HG03432 (cell line): ENCODE data around the gene CBL.
"Not testable (repeated sequence)": the region's sequence is repeated elsewhere in the genome, so short reads cannot be mapped to it uniquely, and the experiment has no call there.

Experiments
- ATAC-seq: cut with Tn5 transposase; IDR thresholded peaks from one replicate; pipeline ENCODE4 v1.9.1; 2021; ENCODE audit warnings: mild to moderate bottlenecking, moderate library complexity; ENCODE audit not compliant: unreplicated experiment

Gene CBL

DNA sequence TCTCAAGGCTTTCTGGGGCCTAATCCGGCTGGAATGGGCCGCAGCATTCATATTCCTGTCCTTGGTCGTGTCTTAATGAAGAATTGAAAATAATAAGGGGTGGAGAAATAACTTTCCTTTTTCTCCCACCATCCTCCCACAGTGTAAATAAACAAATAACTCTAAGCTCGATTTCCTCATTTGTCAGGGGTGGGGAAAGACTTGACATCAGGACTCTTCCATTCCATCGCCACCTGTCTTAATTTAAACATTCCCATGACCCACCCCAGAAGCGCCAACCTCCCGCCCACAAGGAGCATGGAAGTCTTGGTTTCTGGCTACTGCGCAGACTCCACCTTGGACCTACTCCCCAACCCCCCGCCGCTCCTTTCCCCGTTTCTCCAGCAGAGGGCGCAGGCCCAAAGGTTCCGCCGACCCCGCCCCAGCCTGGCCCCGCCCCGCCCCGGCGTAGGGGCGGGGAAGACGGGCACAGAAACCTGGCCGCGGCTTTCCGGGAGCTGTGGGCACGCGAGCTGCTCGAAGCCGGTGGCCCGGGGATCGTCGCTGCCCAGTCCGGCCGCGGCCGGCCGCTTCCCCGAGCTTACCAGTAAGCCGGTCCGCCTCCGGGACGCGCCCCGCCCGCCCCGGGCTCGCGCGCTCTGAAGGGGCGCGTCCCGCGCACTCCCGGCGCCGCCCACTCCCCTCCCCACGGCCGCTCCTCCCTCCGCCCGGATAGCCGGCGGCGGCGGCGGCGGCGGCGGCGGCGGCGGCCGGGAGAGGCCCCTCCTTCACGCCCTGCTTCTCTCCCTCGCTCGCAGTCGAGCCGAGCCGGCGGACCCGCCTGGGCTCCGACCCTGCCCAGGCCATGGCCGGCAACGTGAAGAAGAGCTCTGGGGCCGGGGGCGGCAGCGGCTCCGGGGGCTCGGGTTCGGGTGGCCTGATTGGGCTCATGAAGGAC is at the start of gene CBL:
CBL (plus strand) TSS at position 766 of the 937 bp plus-strand sequence; CDS start at position 845, 79 bp downstream.
- peak; percentile 86 for ATAC-seq

DNA sequence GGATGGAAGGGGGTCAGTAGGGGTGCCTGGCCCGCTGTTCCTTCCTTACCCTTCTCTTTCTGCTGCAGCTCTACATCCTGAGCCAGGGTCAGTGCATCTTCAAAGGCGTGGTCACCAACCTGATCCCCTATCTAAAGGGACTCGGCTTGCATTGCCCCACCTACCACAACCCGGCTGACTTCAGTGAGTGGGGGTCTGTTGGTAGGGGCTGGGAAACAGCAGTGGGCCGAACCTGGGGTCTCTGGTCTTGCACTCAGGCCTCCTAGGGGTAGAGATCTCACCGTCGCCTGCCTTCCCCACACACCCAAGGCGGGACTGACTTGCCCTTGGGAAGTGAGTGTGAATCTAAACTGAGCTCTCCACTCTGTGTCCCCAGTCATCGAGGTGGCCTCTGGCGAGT is 49.6 kb upstream of the CBL start:
- no peak for ATAC-seq

DNA sequence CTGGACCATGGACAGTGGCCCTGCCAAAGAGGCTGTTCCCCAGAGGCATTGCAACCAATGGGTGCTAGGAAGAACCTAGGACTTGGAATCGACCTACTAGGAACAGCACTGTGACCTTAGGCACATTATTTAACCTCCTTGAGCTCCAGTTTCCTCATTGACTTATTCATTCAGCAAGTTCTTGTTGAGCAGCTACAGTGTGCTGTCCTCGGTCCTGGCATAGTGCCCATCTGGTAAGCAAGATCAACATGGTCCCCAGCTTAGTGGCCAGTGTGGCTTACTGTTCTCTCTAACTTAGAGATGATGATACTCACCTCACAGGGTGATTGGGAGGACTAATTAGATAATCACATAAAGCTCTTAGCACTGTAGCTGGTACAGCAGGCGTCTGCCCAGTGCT is 49.1 kb upstream of the CBL start:
- no peak for ATAC-seq

DNA sequence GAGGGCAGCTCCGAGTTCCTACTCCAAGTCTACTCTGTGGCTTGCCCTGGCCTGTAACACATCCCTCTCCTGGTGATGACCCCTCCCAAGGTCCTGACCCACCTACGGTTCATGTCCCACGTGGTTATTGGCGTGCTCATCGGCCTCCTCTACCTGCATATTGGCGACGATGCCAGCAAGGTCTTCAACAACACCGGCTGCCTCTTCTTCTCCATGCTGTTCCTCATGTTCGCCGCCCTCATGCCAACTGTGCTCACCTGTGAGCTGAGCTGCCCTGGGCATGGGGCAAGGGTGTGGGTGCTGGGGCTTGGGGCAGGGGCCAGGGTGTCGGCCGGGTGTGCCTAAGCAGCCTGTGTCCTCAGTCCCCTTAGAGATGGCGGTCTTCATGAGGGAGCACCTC is 47.7 kb upstream of the CBL start:
- ATAC-seq, result no peak

DNA sequence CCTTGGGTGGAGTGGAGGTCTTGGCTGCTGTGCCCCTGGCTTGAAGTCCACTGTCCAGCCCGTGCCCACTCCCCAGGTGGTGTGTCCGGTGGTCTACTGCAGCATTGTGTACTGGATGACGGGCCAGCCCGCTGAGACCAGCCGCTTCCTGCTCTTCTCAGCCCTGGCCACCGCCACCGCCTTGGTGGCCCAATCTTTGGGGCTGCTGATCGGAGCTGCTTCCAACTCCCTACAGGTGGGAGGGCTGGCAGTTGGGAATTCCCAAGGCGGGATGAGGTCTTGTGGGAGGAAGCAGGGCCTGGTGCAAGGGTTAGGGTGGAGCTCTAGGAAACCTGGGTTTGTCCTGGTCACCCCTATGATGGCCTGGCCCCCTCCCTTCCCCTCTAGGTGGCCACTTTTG is 46.0 kb upstream of the CBL start:
- no peak for ATAC-seq

DNA sequence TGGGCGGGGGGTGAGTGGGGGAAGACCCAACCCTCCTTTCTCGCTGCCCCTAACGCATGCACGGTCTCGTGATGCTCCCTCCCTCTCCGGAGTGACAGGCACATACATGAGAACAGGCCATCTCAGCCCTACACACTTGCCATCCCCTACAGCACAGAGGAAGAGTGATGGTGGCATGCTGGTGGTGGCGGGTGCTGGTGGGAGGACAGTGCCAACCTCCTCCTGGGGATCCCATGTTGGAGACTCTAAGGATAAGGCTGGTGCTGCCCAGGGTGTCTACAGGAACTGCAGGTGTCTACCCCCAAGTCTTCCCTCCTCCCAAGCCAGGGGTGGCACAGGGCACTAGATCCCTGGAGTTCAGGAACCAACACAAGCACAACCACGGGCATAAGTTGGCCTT is 44.3 kb upstream of the CBL start:
- no peak for ATAC-seq

DNA sequence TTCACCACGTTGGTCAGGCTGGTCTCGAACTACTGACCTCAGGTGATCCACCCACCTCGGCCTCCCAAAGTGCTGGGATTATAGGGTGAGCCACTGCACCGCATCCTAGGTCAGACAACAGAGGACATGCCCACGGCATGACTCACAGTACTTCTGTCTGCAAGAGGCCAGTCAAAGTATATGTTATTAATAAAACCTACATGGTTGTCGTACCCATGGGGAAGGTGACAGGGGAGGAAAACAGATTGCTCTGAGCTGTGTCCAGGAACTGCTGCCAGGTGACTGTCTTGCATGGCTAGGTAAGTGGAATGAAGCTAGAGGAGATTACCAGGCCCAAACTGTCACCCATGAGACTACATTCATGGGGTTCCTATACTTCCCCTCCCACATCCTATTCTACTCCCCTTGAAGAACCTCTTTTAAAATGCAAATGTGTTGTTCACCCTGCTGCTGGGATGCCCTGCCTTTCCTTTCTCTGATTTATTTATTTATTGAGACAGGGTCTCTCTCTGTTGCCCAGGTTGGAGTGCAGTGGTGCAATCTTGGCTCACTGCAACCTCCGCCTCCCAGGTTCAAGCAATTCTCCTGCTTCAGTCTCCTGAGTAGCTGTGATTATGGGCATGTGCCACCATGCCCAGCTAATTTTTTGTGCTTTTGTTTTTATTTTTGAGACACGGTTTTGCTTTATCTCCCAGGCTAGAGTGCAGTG is 39.6 kb upstream of the CBL start:
- ATAC-seq, result no peak

DNA sequence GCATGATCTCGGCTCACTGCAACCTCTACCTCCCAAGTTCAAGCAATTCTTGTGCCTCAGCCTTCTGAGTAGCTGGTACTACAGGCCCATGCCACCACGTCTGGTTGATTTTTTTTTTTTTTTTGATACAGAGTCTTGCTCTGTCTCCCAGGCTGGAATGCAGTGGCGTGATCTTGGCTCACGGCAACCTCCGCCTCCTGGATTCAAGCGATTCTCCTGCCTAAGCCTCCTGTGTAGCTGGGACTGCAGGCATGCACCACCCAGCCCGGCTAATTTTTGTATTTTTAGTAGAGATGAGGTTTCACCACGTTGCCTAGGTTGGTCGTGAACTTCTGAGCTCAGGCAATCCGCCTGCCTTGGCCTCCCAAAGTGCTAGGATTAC is 39.1 kb upstream of the CBL start:
- not testable (repeated sequence) for ATAC-seq

DNA sequence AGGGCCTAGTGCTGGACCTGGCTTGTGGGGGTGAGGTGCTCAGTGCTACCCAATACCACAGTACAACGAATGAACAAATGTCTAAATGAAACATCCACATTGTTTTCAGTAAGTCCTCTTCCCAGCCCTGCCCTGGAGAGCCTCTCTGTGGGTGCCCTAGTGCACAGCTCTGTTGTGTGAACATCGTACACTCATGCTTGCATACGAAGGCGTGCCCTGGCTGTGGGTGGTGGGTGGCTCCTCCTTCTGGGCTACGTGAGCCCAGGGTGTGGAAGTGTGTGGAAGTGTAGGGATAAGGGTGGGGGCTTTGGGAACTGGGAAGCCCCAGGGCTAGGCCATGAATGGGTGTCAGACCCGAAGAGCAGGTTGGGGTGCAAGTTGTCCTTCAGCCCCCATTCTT is 38.2 kb upstream of the CBL start:
- no peak for ATAC-seq

DNA sequence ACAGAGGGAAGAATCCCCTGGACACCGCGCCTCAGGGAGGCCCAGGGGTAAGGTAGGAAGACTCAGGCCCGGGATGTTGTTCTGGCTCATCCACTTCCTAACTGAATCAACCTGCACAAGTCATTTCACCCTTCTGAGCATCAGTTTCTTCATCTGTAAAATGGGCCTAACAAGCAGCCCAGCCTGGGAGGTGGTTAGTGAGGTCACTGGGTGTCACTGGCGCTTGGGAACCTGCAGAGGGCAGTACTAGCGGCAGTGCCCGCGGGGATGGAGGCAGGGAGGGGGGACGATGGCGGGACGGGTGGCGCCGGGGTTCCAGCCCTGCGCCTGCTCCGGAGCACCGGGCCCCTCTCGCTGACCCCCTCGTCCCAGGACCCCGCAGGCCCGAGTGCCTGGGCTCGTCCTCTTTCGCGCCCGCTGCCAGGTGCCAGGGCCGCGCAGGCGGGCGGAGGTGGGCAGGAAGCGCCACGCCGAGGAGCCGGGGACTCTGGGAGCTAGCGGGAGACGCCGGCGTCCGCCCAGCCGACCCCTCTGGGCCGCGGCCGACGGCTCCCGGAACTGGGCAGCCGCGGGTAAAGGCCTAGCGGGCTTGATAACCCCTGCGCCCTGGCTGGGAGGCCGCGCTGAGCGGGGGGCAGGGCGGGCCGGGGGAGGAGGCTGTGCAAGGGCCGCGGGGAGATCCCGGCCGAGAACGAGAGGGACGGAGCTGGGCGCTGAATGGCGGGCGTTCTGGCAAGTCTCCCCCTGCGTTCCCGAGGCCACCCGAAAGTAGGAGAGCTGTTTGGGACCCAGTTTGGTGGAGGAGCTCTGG is 37.5 kb upstream of the CBL start, which contains the start of gene NLRX1:
NLRX1 (plus strand) TSS at position 255 of the 811 bp plus-strand sequence. CDS start 2,679 bp downstream, outside the sequence.
- ATAC-seq, result peak; percentile 94

DNA sequence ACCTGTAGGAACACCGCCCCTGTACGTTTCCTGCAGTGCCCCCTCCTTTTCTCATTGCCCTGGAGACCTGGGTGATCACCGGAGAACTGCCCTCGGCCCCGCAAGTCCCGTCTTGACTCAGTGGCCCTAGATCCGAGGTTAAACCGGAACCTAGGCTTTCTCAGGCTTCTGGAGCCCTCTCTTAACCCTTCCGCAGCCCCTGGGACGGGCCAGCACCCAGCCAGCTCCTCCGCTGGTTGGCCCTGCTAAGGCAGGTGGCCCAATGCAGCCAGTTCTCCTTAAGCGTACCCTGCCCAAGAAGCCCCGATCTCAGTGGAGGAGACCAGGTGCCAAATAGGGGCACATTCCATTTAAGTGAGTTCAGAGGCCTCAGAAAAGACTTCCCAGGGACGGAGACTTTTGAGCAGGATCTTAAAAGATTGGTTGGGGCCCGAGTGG is 36.8 kb upstream of the CBL start:
- peak; percentile 16 for ATAC-seq

DNA sequence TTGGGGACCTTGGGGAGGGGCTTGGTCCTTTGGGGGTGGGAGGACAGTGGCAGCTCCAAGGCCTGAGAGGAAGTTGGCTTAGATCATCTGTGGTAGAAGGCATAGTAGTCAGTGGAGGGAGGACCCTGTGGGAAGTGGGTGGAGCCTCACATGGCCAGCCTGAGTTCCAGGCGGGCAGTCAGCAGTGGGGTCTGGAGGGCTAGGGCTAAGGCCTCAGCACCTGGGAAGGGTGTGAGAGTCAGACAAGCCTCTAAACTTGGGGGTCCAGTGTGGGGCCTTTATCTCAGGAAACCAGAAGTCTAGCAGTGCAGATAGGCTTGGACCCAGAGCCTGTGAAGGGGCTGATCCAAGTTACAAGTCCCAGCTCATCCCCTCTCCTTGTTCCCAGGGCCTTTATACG is 33.6 kb upstream of the CBL start:
- ATAC-seq, result no peak

DNA sequence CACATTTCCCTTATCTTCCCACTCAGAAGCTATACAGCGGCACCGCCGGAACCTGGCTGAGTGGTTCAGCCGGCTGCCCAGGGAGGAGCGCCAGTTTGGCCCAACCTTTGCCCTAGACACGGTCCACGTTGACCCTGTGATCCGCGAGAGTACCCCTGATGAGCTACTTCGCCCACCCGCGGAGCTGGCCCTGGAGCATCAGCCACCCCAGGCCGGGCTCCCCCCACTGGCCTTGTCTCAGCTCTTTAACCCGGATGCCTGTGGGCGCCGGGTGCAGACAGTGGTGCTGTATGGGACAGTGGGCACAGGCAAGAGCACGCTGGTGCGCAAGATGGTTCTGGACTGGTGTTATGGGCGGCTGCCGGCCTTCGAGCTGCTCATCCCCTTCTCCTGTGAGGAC is 32.7 kb upstream of the CBL start:
- no peak for ATAC-seq

DNA sequence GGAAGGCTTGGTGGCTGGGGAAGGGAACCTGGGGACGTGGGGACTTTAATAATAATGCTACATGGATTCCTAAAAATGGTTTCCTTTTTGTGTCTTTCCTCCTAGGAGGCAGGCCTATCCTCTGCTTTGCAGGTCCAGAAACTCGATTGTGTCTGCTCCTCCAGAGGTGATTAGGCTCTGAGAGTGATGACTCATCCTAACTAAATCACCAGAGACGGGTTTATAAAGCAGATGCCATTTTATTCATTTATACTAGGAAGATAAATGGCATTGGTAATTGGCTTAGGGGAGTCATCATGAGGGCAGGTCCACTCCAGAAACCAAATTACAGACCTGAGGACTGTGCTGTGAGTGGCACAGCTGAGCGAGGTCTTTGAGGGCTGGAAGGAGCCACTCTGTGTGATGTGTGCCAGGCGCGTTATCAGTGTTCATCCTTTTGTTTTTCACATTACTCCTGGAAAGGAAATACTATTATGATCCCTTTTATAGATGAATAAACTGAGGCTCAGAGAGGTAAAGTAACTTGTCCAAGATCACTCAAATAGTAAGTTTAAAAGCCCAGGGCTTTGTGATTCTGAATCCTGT is 30.6 kb upstream of the CBL start:
- no peak for ATAC-seq

DNA sequence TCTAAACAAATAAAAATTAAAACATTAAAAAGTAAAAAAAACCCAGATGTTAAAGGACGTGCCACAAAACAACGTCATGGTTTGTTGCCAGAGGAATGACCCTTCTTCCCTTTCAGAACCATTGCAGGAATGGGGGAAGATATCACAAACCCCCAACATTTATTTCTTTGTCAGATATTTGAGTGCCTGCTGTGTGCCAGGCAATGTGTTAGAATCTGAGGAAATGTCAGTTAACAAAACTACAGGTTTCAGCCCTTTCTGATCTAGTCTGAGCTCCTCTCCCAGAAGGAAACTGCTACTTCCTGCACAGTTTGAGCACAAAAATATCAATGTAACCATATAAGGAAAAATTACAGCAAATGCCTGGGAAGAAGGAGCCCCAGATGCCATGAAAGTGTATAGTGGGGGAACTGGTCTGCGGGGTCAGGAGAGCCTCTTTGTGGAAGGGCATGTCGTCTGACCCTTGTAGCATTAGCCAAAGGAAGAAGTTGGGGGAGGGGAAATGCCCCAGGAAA is 27.9 kb upstream of the CBL start:
- no peak for ATAC-seq

DNA sequence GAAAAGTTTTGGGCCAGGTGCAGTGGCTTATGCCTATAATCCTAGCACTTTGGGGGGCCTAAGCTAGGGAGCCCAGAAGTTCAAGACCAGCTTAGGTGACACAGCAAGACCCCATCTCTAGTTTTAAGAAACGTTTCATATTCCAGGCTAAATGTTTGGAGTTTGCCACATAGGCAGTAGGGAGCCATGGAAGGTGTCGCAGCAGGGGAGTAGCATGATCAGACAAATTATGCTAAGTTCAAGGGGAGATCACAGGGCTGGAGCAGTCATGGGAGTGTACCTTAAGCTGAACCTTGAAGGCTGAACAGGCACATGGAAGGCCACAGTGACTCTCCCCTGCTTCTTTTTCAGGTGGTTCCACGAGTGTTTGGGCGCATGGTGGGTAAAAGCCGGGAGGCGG is 26.8 kb upstream of the CBL start:
- ATAC-seq, result no peak

DNA sequence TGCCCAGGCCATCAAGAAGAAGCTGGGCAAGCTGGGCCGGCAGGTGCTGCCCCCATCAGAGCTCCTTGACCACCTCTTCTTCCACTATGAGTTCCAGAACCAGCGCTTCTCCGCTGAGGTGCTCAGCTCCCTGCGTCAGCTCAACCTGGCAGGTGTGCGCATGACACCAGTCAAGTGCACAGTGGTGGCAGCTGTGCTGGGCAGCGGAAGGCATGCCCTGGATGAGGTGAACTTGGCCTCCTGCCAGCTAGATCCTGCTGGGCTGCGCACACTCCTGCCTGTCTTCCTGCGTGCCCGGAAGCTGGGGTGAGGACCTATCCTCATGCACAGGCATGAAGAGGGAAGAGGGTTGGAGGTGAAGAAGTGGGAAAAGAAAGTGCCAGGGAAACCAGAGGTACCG is 26.2 kb upstream of the CBL start:
- ATAC-seq, result no peak

DNA sequence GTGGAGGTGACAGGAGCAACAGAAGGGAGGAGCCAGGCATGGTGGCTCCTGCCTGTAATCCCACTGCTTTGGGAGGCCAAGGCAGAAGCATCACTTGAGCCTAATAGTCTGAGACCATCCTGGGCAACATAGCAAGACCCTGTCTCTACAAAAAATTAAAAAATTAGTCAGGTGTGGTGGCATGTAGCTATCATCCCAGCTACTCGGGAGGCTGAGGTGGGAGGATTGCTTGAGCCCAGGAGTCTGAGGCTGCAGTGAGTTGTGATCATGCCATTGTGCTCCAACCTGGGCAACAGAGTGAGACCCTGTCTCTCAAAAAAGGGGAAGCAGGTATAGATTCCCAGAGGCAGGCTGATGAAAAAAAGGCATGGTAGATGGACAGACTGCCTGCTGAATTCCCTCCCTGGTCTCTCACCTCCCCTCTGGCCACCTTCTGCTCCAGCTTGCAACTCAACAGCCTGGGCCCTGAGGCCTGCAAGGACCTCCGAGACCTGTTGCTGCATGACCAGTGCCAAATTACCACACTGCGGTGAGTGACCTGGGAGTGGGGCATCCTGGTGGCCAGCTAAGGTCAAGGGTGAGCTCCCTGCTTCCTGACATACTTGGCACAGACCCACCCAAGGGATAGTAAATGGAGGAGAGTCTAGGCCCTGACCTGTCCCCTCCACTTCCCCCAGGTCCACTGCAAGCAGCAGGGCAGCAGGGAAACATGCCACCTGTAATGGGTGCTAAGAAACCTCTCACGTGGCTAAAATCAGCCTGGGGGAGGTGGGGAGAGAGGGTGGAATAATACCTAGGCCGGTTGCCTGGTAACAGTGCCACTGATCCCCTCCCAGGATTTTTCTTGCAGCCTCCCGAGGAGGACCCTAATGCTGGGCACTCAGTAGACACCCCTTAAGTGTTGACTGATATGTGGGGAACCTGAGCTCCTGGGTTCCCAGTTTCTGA is 25.1 kb upstream of the CBL start:
- ATAC-seq, result no peak

DNA sequence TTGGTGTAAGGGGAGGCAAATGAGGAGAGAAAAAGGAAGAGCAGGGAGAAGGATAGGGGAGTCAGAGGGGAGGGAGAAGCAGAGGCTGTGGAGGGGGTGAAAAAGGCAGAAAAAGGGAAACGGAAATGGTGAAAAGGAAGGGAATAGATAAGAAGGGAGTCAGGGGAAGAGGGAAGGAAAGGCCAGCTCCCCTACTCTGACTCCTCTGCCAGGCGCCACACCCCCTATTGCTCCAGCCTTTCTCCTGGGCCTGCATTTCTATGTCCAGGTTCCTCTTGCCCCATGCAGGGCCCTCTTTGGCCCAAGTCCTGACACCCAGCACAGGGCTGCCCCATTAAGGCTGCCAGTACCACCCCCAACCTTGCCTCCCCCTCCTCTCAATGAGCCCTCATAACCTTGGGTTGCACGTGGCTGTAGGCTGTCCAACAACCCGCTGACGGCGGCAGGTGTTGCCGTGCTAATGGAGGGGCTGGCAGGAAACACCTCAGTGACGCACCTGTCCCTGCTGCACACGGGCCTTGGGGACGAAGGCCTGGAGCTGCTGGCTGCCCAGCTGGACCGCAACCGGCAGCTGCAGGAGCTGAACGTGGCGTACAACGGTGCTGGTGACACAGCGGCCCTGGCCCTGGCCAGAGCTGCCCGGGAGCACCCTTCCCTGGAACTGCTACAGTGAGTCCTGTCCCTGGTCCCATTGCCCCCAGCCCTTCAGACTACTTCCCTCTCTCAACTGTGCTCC is 24.3 kb upstream of the CBL start:
- ATAC-seq, result no peak
